ENCODE results near the gene KCNIP1.

Gene KCNIP1

GRCh38 chr5:170563824-170564567 lies 60.2 kb downstream of the KCNIP1 start:
- no peak for DNase-seq (ENCODE audit: low spot score)

- no peak for DNase-seq (ENCODE audit: low spot score)
Measured at GRCh38 chr5:170565072-170565471, 61.3 kb downstream of the KCNIP1 start.

GRCh38 chr5:170569101-170569500 lies 65.3 kb downstream of the KCNIP1 start:
- DNase-seq (ENCODE audit: low spot score), result no peak

- DNase-seq (ENCODE audit: low spot score), result no peak
Measured at GRCh38 chr5:170570476-170570875, 66.7 kb downstream of the KCNIP1 start.

- peak; percentile 39 for DNase-seq (ENCODE audit: low spot score)
Measured at GRCh38 chr5:170571281-170571731, 67.5 kb downstream of the KCNIP1 start.

GRCh38 chr5:170571875-170572852 lies 68.3 kb downstream of the KCNIP1 start:
- DNase-seq (ENCODE audit: low spot score), result peak; percentile 21

- peak; percentile 52 for DNase-seq (ENCODE audit: low spot score)
Measured at GRCh38 chr5:170573114-170573513, 69.3 kb downstream of the KCNIP1 start.

GRCh38 chr5:170573660-170574059 lies 69.8 kb downstream of the KCNIP1 start:
- DNase-seq (ENCODE audit: low spot score), result no peak

- no peak for DNase-seq (ENCODE audit: low spot score)
Measured at GRCh38 chr5:170576602-170577535, 73.0 kb downstream of the KCNIP1 start.

- no peak for DNase-seq (ENCODE audit: low spot score)
Measured at GRCh38 chr5:170579601-170580000, 75.8 kb downstream of the KCNIP1 start.

GRCh38 chr5:170581211-170581610 lies 77.4 kb downstream of the KCNIP1 start:
- DNase-seq (ENCODE audit: low spot score), result no peak

- DNase-seq (ENCODE audit: low spot score), result no peak
Measured at GRCh38 chr5:170582644-170583330, 79.0 kb downstream of the KCNIP1 start.

GRCh38 chr5:170584003-170584402 lies 80.2 kb downstream of the KCNIP1 start:
- DNase-seq (ENCODE audit: low spot score), result no peak

GRCh38 chr5:170584450-170585058 lies 80.7 kb downstream of the KCNIP1 start:
- DNase-seq (ENCODE audit: low spot score), result no peak

- no peak for DNase-seq (ENCODE audit: low spot score)
Measured at GRCh38 chr5:170585273-170585948, 81.6 kb downstream of the KCNIP1 start.

- DNase-seq (ENCODE audit: low spot score), result no peak
Measured at GRCh38 chr5:170587808-170588207, 84.0 kb downstream of the KCNIP1 start.

- no peak for DNase-seq (ENCODE audit: low spot score)
Measured at GRCh38 chr5:170589643-170590042, 85.8 kb downstream of the KCNIP1 start.

GRCh38 chr5:170590566-170590965 lies 86.7 kb downstream of the KCNIP1 start:
- no peak for DNase-seq (ENCODE audit: low spot score)

GRCh38 chr5:170591054-170591453 lies 87.2 kb downstream of the KCNIP1 start:
- DNase-seq (ENCODE audit: low spot score), result no peak

GRCh38 chr5:170596482-170597044 lies 92.7 kb downstream of the KCNIP1 start:
- DNase-seq (ENCODE audit: low spot score), result no peak

Measured in iPS-NIHi11 (cell line).